Stimulated activated CD4-positive, alpha-beta T cell treated with anti-CD3 and anti-CD28 coated beads, Interleukin-4, amount 100 ng/mL, for 4 hours (primary cell): ENCODE results near the gene MFF.
"Not testable (repeated sequence)": the region's sequence is repeated elsewhere in the genome, so short reads cannot be mapped to it uniquely, and the experiment has no call there.

Source experiments
- DNase-seq, 2 experiments: peaks; one replicate each; pipeline ENCODE4 v3.0.0-alpha.2; 2020

Gene MFF

GRCh38 chr2:227337442-227337841 is 12.4 kb downstream of the MFF start:
- DNase-seq, result no peak

- DNase-seq, result no peak
Measured at GRCh38 chr2:227339098-227339599, 14.1 kb downstream of the MFF start.

- no peak for DNase-seq
Measured at GRCh38 chr2:227340106-227340505, 15.1 kb downstream of the MFF start.

- no peak for DNase-seq
Measured at GRCh38 chr2:227341553-227341952, 16.5 kb downstream of the MFF start.

- DNase-seq, result no peak
Measured at GRCh38 chr2:227344231-227344630, 19.2 kb downstream of the MFF start.

- no peak for DNase-seq
Measured at GRCh38 chr2:227347117-227347516, 22.1 kb downstream of the MFF start.

GRCh38 chr2:227348324-227348723 is 23.3 kb downstream of the MFF start:
- DNase-seq, result no peak

- no peak for DNase-seq
Measured at GRCh38 chr2:227349989-227350612, 25.1 kb downstream of the MFF start.

GRCh38 chr2:227351639-227352038 is 26.6 kb downstream of the MFF start:
- no peak for DNase-seq

GRCh38 chr2:227360351-227360750 is 35.3 kb downstream of the MFF start:
- DNase-seq, result no peak

GRCh38 chr2:227363756-227364155 is 38.7 kb downstream of the MFF start:
- DNase-seq, result no peak

- DNase-seq, result not testable (repeated sequence)
Measured at GRCh38 chr2:227364585-227365263, 39.7 kb downstream of the MFF start.

- no peak for DNase-seq
Measured at GRCh38 chr2:227365833-227366232, 40.8 kb downstream of the MFF start.

GRCh38 chr2:227366769-227367426 is 41.8 kb downstream of the MFF start:
- DNase-seq, result no peak

- no peak for DNase-seq
Measured at GRCh38 chr2:227367427-227367795, 42.4 kb downstream of the MFF start.

- no peak for DNase-seq
Measured at GRCh38 chr2:227368574-227368973, 43.5 kb downstream of the MFF start.

GRCh38 chr2:227370092-227370491 is 45.0 kb downstream of the MFF start:
- no peak for DNase-seq

GRCh38 chr2:227370791-227371312 is 45.8 kb downstream of the MFF start:
- DNase-seq, result no peak

- no peak for DNase-seq
Measured at GRCh38 chr2:227373389-227373788, 48.3 kb downstream of the MFF start.

GRCh38 chr2:227374158-227374557 is 49.1 kb downstream of the MFF start:
- peak in 1 of 2 experiments; percentile 36 for DNase-seq

GRCh38 chr2:227376656-227377396 is 51.8 kb downstream of the MFF start:
- no peak for DNase-seq

- DNase-seq, result no peak
Measured at GRCh38 chr2:227377467-227378351, 52.7 kb downstream of the MFF start.
